PC-3 (cell line): Measurements from ENCODE around the gene MRPS24. TPM values are rescaled to one million over a fixed set of nuclear protein-coding genes. Genes with fewer than 3 reads are reported as not detected.

Source experiments
- ATAC-seq: fragments of 200-7000 bp; cut with Tn5 transposase; 2 replicates; pipeline ENCODE4 v1.9.1; 2020; ENCODE audit warnings: mild to moderate bottlenecking, moderate library complexity
- BruUV-seq: library from RNA; stranded (reverse); fragments of 400-500 nt; replicated peaks from 2 replicates; lab custom pipeline; 2021; lab: Mats Ljungman, UMichigan
- CTCF ChIA-PET: fragments of 300-600 bp; sonication (Branson Sonifier 250); formaldehyde crosslinking; loops from one replicate; lab custom pipeline; 2022; ENCODE audit warnings: antibody characterized with exemption; lab: Charles Lee
- POLR2A ChIA-PET: fragments of 300-600 bp; sonication (Branson Sonifier 250); formaldehyde crosslinking; loops from one replicate; lab custom pipeline; 2022; ENCODE audit warnings: antibody characterized with exemption; ENCODE audit not compliant: unreplicated experiment; lab: Charles Lee
- DNase-seq: peaks from one replicate; pipeline ENCODE4 v3.0.0-alpha.2; 2015
- H2AFZ ChIP-seq: fragments of 300-600 bp; sonication (generic); 2 replicates; pipeline ENCODE4 v1.6.0; 2016; ENCODE audit warnings: antibody characterized with exemption, low read length
- H3F3A ChIP-seq: fragments of 300-600 bp; sonication (generic); one replicate; pipeline ENCODE4 v1.6.0; 2017; ENCODE audit warnings: antibody characterized with exemption, low read length, control low read depth, mild to moderate bottlenecking; ENCODE audit not compliant: unreplicated experiment
- H3K27ac ChIP-seq: fragments of 300-600 bp; sonication (generic); 2 replicates; pipeline ENCODE4 v1.5.1; 2016; ENCODE audit warnings: mild to moderate bottlenecking, low read length
- H3K27me3 ChIP-seq: fragments of 300-600 bp; sonication (generic); 2 replicates; pipeline ENCODE4 v1.6.1; 2016; ENCODE audit warnings: low read length, mixed read lengths
- H3K36me3 ChIP-seq: fragments of 300-600 bp; sonication (generic); 2 replicates; pipeline ENCODE4 v1.6.1; 2016; ENCODE audit warnings: low read depth, mixed run types, low read length, mixed read lengths
- H3K4me1 ChIP-seq: fragments of 300-600 bp; sonication (generic); 2 replicates; pipeline ENCODE4 v1.5.1; 2016; ENCODE audit warnings: low read length; ENCODE audit not compliant: insufficient read depth
- H3K4me2 ChIP-seq: fragments of 300-600 bp; sonication (generic); 2 replicates; pipeline ENCODE4 v1.6.0; 2016; ENCODE audit warnings: low read length
- H3K4me3 ChIP-seq: fragments of 300-600 bp; sonication (generic); 2 replicates; pipeline ENCODE4 v1.5.1; 2016; ENCODE audit warnings: mild to moderate bottlenecking, low read length, mixed read lengths
- H3K79me2 ChIP-seq: fragments of 300-600 bp; sonication (generic); 2 replicates; pipeline ENCODE4 v1.6.1; 2017; ENCODE audit warnings: low read length, mixed read lengths
- H3K9ac ChIP-seq: fragments of 300-600 bp; sonication (generic); 2 replicates; pipeline ENCODE4 v1.6.0; 2016; ENCODE audit warnings: mild to moderate bottlenecking, low read length
- H3K9me2 ChIP-seq: fragments of 300-600 bp; sonication (generic); replicated peaks from 2 replicates; pipeline ENCODE4 v1.6.1; 2016; ENCODE audit warnings: mixed run types, low read length, mixed read lengths
- H3K9me3 ChIP-seq: fragments of 300-600 bp; sonication (generic); 2 replicates; pipeline ENCODE4 v1.6.1; 2016; ENCODE audit warnings: low read length, mixed read lengths
- H4K20me1 ChIP-seq: fragments of 300-600 bp; sonication (generic); 2 replicates; pipeline ENCODE4 v1.6.1; 2016; ENCODE audit warnings: low read length, mixed read lengths
- EZH2 ChIP-seq: fragments of 300-600 bp; sonication (generic); IDR thresholded peaks from one replicate; pipeline ENCODE4 v1.6.1; 2017; ENCODE audit warnings: antibody characterized with exemption, mild to moderate bottlenecking, low read length; ENCODE audit not compliant: unreplicated experiment
- EZH2phosphoT487 ChIP-seq: fragments of 300-600 bp; sonication (generic); IDR thresholded peaks from 2 replicates; pipeline ENCODE4 v1.6.1; 2018; ENCODE audit warnings: mild to moderate bottlenecking, antibody characterized with exemption, low read length, borderline replicate concordance
- intact Hi-C: fragments of 100-400 bp; cut with micrococcal nuclease; formaldehyde crosslinking; loops from 2 replicates; pipeline ENCODE4 v1.9.0; 2023
- total RNA-seq: library from RNA; depleted of rRNA; stranded (reverse); fragments of >200 nt; gene quantifications from 2 replicates; pipeline ENCODE4 v1.2.3, GENCODE V29; 2014
- TF ChIP-seq, protein P1 (sequence below): fragments of 300-600 bp; sonication (generic); conservative IDR thresholded peaks from 2 replicates; pipeline ENCODE4 v1.5.1; 2017; ENCODE audit warnings: antibody characterized with exemption, low read depth, mild to moderate bottlenecking, low read length

The MRPS24 gene
- total RNA-seq, 1 experiment from 2014 or later = 200 TPM

DNA sequence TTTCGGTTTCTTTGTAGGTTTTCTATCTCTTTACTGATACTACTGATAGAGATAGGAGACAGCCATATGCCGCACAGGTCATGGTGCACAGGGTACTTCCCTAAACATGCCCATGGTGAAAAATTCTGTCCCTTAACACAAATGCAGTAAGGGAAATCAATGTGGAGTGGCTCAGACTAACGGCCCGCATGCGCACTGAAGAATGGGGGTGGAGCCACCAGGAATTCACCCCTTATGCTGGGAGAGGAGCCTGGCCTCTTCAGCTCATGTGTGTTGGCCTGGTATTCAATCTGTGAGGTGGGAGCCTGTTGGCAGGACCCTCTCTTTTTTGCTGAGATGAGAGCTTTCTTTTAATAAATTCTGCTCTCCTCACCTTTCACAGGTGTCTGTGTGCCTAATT, 45.5 kb upstream of the MRPS24 start:
- Histone ChIP-seq H3F3A (no peaks in the 10 kb centered on the region), H3K4me1 (no peaks in the 10 kb centered on the region), H3K27ac (no peak overlapping the region), H3K36me3 (no peaks in the 10 kb centered on the region), H3K9me2 (no peaks in the 10 kb centered on the region), H3K9me3 (no peaks in the 10 kb centered on the region), H3K9ac (no peak overlapping the region), H3K27me3 (no peaks in the 10 kb centered on the region), H3K4me3 (no peak overlapping the region), H3K79me2 (no peaks in the 10 kb centered on the region), H3K4me2 (no peak overlapping the region), H4K20me1 (no peaks in the 10 kb centered on the region), H2AFZ (no peak overlapping the region)
- ChIA-PET POLR2A (no interaction called here), CTCF (no interaction called here)
- no TSS peak for BruUV-seq
- intact Hi-C loops = no loop called here
- TF ChIP-seq EZH2phosphoT487 = no peak
- no peak for TF ChIP-seq EZH2
- TF ChIP-seq, protein P1, sequence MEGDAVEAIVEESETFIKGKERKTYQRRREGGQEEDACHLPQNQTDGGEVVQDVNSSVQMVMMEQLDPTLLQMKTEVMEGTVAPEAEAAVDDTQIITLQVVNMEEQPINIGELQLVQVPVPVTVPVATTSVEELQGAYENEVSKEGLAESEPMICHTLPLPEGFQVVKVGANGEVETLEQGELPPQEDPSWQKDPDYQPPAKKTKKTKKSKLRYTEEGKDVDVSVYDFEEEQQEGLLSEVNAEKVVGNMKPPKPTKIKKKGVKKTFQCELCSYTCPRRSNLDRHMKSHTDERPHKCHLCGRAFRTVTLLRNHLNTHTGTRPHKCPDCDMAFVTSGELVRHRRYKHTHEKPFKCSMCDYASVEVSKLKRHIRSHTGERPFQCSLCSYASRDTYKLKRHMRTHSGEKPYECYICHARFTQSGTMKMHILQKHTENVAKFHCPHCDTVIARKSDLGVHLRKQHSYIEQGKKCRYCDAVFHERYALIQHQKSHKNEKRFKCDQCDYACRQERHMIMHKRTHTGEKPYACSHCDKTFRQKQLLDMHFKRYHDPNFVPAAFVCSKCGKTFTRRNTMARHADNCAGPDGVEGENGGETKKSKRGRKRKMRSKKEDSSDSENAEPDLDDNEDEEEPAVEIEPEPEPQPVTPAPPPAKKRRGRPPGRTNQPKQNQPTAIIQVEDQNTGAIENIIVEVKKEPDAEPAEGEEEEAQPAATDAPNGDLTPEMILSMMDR = no peak
- ATAC-seq = no peak
- DNase-seq = no peak

GRCh38 chr7:43906331-43907010, 37.2 kb upstream of the MRPS24 start, which contains the start of gene URGCP:
URGCP (minus strand) TSS chr7:43906596; CDS start chr7:43906575, 21 bp downstream.
- H3K27me3 ChIP-seq = no peaks in the 10 kb centered on the region
- no peaks in the 10 kb centered on the region for H3F3A ChIP-seq
- H3K9me3 ChIP-seq = no peaks in the 10 kb centered on the region
- intact Hi-C loops = no loop called here
- H3K79me2 ChIP-seq = peaks cover 46% of the 10 kb centered on the region
- H2AFZ ChIP-seq = peak within 1 kb of the TSS; percentile 86
- DNase-seq (peak; percentile 49), ATAC-seq (peak; percentile 73)
- no peaks in the 10 kb centered on the region for H3K9me2 ChIP-seq
- peak within 1 kb of the TSS; percentile 87 for H3K9ac ChIP-seq
- peak within 1 kb of the TSS; percentile 91 for H3K4me2 ChIP-seq
- H3K27ac ChIP-seq = peak within 1 kb of the TSS; percentile 50
- ChIA-PET POLR2A (interaction anchor here (0.6 to 1.1 kb wide), 3 partner anchors 29 to 59 kb away, joined by 3 read pairs; partner anchors contain the start of gene MRPS24), CTCF (no interaction called here)
- H4K20me1 ChIP-seq = peaks cover 12% of the 10 kb centered on the region; the same call in 1 of the 2 replicates
- no peaks in the 10 kb centered on the region for H3K36me3 ChIP-seq
- peaks cover 26% of the 10 kb centered on the region for H3K4me1 ChIP-seq
- TF ChIP-seq EZH2phosphoT487 = no peak
- TF ChIP-seq EZH2 = no peak
- TF ChIP-seq, protein P1 = no peak
- no TSS peak for BruUV-seq
- peak within 1 kb of the TSS; percentile 76 for H3K4me3 ChIP-seq

DNA sequence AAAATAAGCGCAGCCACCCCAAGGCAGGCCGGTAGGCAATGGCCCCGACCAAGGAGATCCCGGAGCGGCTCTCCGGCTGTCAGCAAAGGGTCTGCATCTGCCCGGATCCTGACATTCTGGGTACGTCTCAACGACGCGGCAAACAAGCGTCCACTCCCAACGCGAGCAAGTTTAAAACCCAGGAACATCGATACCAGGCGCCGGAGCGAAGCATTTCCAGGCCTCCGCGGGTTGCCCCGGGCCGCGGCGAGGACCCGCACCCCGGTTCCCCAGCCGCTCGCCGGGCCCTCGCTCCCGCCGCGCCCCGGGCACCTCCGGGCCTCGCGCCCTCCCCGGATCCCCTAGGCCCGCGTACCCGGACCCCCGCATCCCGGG, 36.6 kb upstream of the MRPS24 start:
- Histone ChIP-seq H3K9ac (peak overlapping the region; percentile 87), H3K9me3 (no peaks in the 10 kb centered on the region), H4K20me1 (peaks cover 12% of the 10 kb centered on the region; the same call in 1 of the 2 replicates), H3K27ac (peak overlapping the region; percentile 50), H3F3A (no peaks in the 10 kb centered on the region), H3K4me2 (peak overlapping the region; percentile 91), H3K36me3 (no peaks in the 10 kb centered on the region), H3K4me1 (peaks cover 26% of the 10 kb centered on the region), H3K79me2 (peaks cover 51% of the 10 kb centered on the region), H3K27me3 (no peaks in the 10 kb centered on the region), H2AFZ (peak overlapping the region; percentile 69; the same call in 1 of the 2 replicates), H3K9me2 (no peaks in the 10 kb centered on the region), H3K4me3 (peak overlapping the region; percentile 76)
- ATAC-seq (peak; percentile 42), DNase-seq (peak; percentile 14)
- CTCF ChIA-PET = interaction anchor here (1.1 kb wide), 1 partner anchor 37 kb away, joined by 3 read pairs; the partner anchor contains the start of gene MRPS24
- POLR2A ChIA-PET = no interaction called here
- no TSS peak for BruUV-seq
- intact Hi-C loops = loop anchor here (2.0 kb wide), 1 partner anchor 33 kb away; no protein-coding TSS in a partner anchor
- TF ChIP-seq, protein P1 = no peak
- TF ChIP-seq EZH2 (no peak), EZH2phosphoT487 (no peak)
